Endodermal cell (in vitro differentiated cells): ENCODE data around the gene ALDH3B2. TPM values are rescaled to one million over a fixed set of nuclear protein-coding genes. Genes with fewer than 3 reads are reported as not detected.

Experiments
- DNase-seq: peaks from one replicate; pipeline ENCODE4 v3.0.0-alpha.2; 2017
- H3K27ac ChIP-seq: 2 replicates; pipeline ENCODE4 v1.5.1; 2013; ENCODE audit warnings: mild to moderate bottlenecking, low read depth, low read length, moderate library complexity
- H3K27me3 ChIP-seq: 2 replicates; pipeline ENCODE4 v1.6.1; 2013; ENCODE audit warnings: mild to moderate bottlenecking, low read length, moderate library complexity; ENCODE audit not compliant: insufficient read depth, control insufficient read depth, poor library complexity, severe bottlenecking
- H3K36me3 ChIP-seq: 2 replicates; pipeline ENCODE4 v1.7.0; 2013; ENCODE audit warnings: mild to moderate bottlenecking, low read length, moderate library complexity; ENCODE audit not compliant: control insufficient read depth, insufficient read depth
- H3K4me1 ChIP-seq: one replicate; pipeline ENCODE4 v1.7.0; 2013; ENCODE audit warnings: low read length; ENCODE audit not compliant: control insufficient read depth, insufficient read depth
- H3K4me3 ChIP-seq: 2 replicates; pipeline ENCODE4 v1.5.1; 2013; ENCODE audit warnings: mild to moderate bottlenecking, low read length, moderate library complexity
- H3K9ac ChIP-seq: 2 replicates; pipeline ENCODE4 v1.6.1; 2013; ENCODE audit warnings: mild to moderate bottlenecking, low read length, moderate library complexity; ENCODE audit not compliant: poor library complexity, severe bottlenecking; ENCODE audit errors: extremely low read depth
- H3K9me3 ChIP-seq: 2 replicates; pipeline ENCODE4 v1.6.1; 2013; ENCODE audit warnings: mild to moderate bottlenecking, low read length, moderate library complexity; ENCODE audit not compliant: control insufficient read depth
- H3K27ac Mint-ChIP-seq: 2 replicates; pipeline ENCODE4 v1.8.0; 2020; ENCODE audit warnings: mixed read lengths
- H3K27me3 Mint-ChIP-seq: 2 replicates; pipeline ENCODE4 v1.8.0; 2021; ENCODE audit warnings: mild to moderate bottlenecking, mixed read lengths; ENCODE audit not compliant: insufficient read depth
- H3K36me3 Mint-ChIP-seq: 2 replicates; pipeline ENCODE4 v1.8.0; 2020; ENCODE audit warnings: low read depth, mixed read lengths
- H3K4me1 Mint-ChIP-seq: 2 replicates; pipeline ENCODE4 v1.8.0; 2020; ENCODE audit warnings: mixed read lengths
- H3K4me3 Mint-ChIP-seq: 2 replicates; pipeline ENCODE4 v1.8.0; 2020; ENCODE audit warnings: mild to moderate bottlenecking, moderate library complexity, mixed read lengths
- H3K9me3 Mint-ChIP-seq: 2 replicates; pipeline ENCODE4 v1.8.0; 2020; ENCODE audit warnings: mild to moderate bottlenecking, mixed read lengths
- WGBS, 2 experiments: methylation state at CpG; one replicate each; pipeline versions ENCODE4 v1.1.5 to v1.1.7; 2013; ENCODE audit warnings: missing lambda C conversion rate in 2 of 2, mixed read lengths in 1 of 2; ENCODE audit not compliant: insufficient coverage in 1 of 2, insufficient read length in 1 of 2; 5-methylcytosine and 5-hydroxymethylcytosine counted together
- total RNA-seq, 2 donors: library from RNA; stranded (reverse); fragmentation: NEBNext Ultra II Directional in 1 of 2; extraction: Animal tissue kit (Norgen Biotek cat#: 25700) in 1 of 2; gene quantifications; 2 replicates in 1 of 2; 3 replicates in 1 of 2; pipeline ENCODE4 v1.2.1, GENCODE V29; 2021
- TF ChIP-seq, protein P1 (sequence below): fragments of 200-600 bp; sonication (generic); conservative IDR thresholded peaks from 2 replicates; pipeline ENCODE4 v1.5.0; 2021; ENCODE audit warnings: antibody characterized with exemption, mild to moderate bottlenecking

ALDH3B2 gene
- total RNA-seq, 2 donors from 2014 or later = not detected

DNA sequence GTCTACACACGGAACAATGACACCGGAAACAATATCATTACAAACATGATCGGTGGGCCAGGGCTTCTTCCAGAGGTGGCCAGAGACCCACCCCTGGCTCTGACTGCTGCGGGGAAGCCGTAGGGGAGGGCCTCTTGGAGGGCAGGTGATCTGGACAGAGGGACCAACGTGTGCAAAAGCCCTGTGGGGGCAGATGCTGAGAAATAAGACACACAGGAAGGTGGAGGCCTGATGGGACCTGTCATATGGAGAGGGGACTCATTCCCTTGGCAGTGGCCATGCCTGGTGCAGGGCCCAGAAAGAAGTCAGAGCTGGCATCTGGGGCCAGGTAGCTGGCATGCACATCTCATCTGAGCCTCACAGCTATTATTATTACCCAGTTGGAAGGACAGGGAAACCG lies 1.1 kb downstream of the ALDH3B2 start:
- WGBS, 2 experiments = 81 to 93% methylated on average over 4 to 7 of the region's 7 CpGs
- H3K4me1 ChIP-seq = no peaks in the 10 kb centered on the region
- no peaks in the 10 kb centered on the region for H3K36me3 ChIP-seq
- no peaks in the 10 kb centered on the region for H3K36me3 Mint-ChIP-seq
- TF ChIP-seq, protein P1, sequence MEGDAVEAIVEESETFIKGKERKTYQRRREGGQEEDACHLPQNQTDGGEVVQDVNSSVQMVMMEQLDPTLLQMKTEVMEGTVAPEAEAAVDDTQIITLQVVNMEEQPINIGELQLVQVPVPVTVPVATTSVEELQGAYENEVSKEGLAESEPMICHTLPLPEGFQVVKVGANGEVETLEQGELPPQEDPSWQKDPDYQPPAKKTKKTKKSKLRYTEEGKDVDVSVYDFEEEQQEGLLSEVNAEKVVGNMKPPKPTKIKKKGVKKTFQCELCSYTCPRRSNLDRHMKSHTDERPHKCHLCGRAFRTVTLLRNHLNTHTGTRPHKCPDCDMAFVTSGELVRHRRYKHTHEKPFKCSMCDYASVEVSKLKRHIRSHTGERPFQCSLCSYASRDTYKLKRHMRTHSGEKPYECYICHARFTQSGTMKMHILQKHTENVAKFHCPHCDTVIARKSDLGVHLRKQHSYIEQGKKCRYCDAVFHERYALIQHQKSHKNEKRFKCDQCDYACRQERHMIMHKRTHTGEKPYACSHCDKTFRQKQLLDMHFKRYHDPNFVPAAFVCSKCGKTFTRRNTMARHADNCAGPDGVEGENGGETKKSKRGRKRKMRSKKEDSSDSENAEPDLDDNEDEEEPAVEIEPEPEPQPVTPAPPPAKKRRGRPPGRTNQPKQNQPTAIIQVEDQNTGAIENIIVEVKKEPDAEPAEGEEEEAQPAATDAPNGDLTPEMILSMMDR = no peak
- peaks cover 6% of the 10 kb centered on the region for H3K9me3 Mint-ChIP-seq
- no peak overlapping the region for H3K4me3 Mint-ChIP-seq
- no peaks in the 10 kb centered on the region for H3K27me3 ChIP-seq
- no peaks in the 10 kb centered on the region for H3K4me1 Mint-ChIP-seq
- no peak for DNase-seq
- H3K4me3 ChIP-seq = no peak overlapping the region
- no peak overlapping the region for H3K27ac Mint-ChIP-seq
- peaks cover 2% of the 10 kb centered on the region for H3K27me3 Mint-ChIP-seq
- H3K9ac ChIP-seq = no peak overlapping the region
- H3K27ac ChIP-seq = no peak overlapping the region
- H3K9me3 ChIP-seq = no peaks in the 10 kb centered on the region

DNA sequence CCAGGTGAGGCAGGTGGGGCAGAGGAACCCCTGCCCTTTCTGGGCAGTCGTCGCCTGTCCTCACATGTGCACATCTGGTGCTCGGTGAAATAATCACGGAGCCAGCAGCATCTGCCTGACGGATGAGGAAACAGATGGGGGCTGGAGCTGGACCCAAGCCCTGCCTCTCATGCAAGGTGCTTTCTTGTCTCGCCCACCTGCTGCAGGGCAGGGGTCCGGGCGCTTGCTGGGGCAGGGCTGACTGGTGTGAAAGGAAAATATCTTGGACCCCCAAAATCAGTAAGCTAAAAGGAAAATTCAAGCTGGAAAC lies 3.3 kb downstream of the ALDH3B2 start:
- no peaks in the 10 kb centered on the region for H3K36me3 Mint-ChIP-seq
- no peak overlapping the region for H3K4me3 ChIP-seq
- H3K27me3 Mint-ChIP-seq = peaks cover 2% of the 10 kb centered on the region
- no peaks in the 10 kb centered on the region for H3K27me3 ChIP-seq
- no peak for DNase-seq
- H3K9me3 ChIP-seq = no peaks in the 10 kb centered on the region
- H3K27ac ChIP-seq = no peak overlapping the region
- H3K4me1 Mint-ChIP-seq = no peaks in the 10 kb centered on the region
- WGBS, 2 experiments = 94 to 98% methylated on average over 5 to 8 of the region's 8 CpGs
- no peak overlapping the region for H3K9ac ChIP-seq
- H3K9me3 Mint-ChIP-seq = peaks cover 1% of the 10 kb centered on the region
- no peaks in the 10 kb centered on the region for H3K4me1 ChIP-seq
- TF ChIP-seq, protein P1 = no peak
- no peak overlapping the region for H3K27ac Mint-ChIP-seq
- no peak overlapping the region for H3K4me3 Mint-ChIP-seq
- H3K36me3 ChIP-seq = no peaks in the 10 kb centered on the region

DNA sequence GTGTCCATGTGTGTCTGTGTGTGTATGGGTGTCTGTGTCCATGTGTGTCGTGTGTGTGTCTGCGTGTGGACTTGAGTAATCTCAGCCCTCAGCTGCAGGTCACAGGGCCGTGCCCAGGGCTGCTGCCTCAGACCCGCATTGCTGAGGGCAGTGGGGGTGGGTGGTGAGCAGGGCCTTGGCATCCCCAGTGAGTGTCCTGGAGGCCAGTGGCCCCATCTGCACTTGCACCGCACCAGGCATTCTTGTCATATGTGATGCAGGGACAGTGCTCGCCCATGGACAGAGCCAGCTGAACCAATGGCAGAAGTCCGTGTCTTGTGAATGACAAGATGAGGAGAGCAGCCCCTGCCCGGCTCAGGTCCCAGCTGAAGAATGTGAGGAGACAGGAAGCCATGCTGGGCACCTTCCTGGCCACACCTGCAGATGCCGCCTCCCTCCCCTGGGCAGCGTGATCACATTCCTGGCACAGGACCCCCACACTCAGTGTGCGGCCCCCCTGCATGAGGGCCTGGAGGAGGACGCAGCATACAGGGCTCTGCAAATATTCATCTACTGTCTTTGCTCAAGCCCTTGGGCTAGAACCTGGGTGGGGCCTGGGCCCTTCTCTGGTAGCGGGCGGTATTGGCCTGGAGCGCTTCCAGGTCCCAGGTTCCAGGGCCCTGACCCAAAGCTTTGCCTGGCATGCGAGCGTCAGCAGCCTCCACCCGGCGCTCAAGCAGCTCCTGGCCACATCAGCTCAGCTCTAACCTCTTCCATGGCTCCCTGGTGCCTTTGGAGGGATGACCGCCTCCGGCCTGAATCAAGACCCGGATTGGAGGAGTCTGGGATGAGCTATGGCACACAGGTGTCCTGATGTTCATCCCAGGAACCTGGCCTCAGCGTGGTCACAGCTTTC lies 3.9 kb downstream of the ALDH3B2 start:
- Mint-ChIP-seq H3K36me3 (no peaks in the 10 kb centered on the region), H3K27ac (no peak overlapping the region), H3K4me1 (no peaks in the 10 kb centered on the region), H3K4me3 (no peak overlapping the region), H3K9me3 (no peaks in the 10 kb centered on the region), H3K27me3 (peaks cover 2% of the 10 kb centered on the region)
- no peaks in the 10 kb centered on the region for H3K4me1 ChIP-seq
- H3K27me3 ChIP-seq = no peaks in the 10 kb centered on the region
- WGBS, 2 experiments = 90 to 96% methylated on average over 16 to 23 of the region's 23 CpGs
- no peaks in the 10 kb centered on the region for H3K36me3 ChIP-seq
- peak; percentile 45 for DNase-seq
- TF ChIP-seq, protein P1 = no peak
- H3K27ac ChIP-seq = no peak overlapping the region
- H3K9me3 ChIP-seq = no peaks in the 10 kb centered on the region
- no peak overlapping the region for H3K4me3 ChIP-seq
- H3K9ac ChIP-seq = no peak overlapping the region
